Kidney capillary endothelial cell (primary cell): ENCODE results near the gene C4orf33.
"Not testable (repeated sequence)": the region's sequence is repeated elsewhere in the genome, so short reads cannot be mapped to it uniquely, and the experiment has no call there.

Experiments used
- DNase-seq: peaks from one replicate; pipeline ENCODE4 v3.0.0-alpha.2; 2018; ENCODE audit warnings: low spot score

C4orf33 gene, protein sequence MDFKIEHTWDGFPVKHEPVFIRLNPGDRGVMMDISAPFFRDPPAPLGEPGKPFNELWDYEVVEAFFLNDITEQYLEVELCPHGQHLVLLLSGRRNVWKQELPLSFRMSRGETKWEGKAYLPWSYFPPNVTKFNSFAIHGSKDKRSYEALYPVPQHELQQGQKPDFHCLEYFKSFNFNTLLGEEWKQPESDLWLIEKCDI

DNA sequence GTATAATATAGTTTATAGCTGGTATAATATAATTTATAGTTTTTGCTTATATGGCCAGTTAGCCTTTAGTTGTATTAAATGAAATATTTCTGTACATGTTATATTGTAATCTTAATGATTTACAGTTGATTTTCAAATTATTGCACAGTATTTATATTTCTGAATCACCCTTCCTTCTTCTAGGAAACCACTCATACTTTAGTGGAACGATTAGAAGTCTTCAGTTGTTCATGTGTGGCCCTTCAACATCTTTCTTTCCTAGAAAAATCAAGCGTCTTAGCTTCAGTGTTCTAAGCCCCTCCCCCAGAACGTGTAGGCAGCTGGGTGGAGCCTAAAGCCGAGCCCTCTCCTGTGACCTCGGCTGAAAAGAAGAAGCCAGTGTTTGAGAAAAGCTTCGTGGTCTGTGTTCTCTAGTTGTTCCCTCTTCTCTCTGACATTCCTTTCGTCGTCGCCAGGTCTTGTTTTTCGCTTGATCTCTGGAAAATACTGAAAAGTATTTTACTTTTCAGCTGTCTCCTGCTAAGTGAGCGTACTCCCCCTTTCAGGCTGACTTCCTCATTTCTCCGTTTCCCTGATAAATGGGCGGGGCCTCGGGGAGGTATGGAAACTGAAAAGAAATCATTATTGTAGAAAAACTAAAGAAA is at the start of gene C4orf33:
C4orf33 (plus strand) TSS at position 342 of the 644 bp plus-strand sequence. CDS start 6,459 bp downstream, outside the sequence.
- peak; percentile 42 for DNase-seq

DNA sequence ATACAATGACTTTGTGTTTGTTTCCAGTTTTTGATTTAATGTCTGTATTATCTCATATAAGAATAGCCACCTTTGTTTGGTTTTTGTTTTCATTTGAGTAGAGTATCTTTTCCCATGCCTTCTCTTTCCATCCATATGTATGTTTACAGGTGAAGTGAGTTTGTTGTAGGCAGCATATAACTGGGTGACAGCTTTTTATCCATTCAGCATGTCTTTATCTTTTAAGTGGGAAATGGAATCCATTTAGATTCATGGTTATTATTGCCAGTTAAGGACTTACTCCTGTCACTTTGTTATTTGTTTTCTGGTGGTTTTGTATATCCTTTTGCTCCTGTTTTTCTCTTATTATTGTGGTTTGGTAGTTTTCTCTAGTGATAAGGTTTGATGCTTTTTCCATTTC is 36.9 kb upstream of the C4orf33 start:
- DNase-seq: no peak

DNA sequence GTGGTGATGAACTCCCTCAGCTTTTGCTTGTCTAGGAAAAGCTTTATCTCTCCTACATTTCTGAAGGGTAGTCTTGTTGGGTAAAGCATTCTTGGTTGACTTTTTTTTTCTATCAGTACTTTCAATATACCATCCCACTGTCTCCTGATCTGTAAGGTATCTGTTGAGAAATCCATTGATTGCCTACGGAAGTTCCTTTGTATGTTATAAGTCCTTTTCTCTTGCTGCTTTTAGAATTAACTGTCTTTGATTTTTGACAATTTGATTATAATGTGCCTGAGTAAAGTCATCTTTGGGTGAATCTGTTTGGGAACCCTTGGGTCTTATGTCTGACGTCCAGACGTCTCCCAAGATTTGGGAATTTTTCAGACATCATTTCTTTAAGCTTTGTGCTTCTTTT is 33.4 kb upstream of the C4orf33 start:
- DNase-seq: no peak

DNA sequence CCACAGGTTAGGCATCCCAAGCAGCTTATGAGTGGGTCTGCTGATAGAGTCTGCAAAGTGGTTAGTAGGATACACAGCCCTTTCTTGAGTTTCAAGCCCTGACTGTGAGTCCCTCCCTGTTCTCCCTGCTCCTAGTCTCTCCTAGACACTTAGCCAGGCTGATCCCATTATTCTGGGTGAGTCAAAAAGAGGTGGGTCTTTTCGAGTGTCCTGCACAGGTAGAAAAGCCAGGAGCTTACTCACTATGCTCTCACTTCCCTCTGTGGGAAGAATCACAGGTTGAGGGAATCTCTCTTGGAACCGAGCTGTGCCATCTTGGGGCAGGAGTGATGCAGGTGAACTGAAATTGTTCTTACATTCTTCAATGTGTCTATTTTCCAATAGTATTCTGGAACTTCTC is 32.3 kb upstream of the C4orf33 start:
- no peak for DNase-seq

DNA sequence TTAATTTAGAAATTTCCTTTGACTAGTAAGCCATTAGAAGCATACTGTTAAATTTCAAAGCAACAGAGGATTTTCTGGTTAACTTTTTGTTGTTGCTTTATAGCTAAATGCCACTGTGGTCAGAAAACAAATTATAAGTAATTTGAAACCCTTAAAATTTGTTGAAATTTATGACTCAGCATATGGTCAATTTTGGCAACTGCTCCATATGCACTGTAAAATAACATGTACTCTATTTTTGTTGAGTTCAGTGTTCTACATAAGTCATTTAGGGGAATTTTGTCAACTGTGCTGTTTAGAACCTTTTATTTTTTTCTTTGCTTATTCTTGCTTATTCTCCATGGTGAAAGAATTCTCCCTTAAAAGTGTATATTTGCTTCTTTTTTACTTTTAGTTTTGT is 31.2 kb upstream of the C4orf33 start:
- no peak for DNase-seq

DNA sequence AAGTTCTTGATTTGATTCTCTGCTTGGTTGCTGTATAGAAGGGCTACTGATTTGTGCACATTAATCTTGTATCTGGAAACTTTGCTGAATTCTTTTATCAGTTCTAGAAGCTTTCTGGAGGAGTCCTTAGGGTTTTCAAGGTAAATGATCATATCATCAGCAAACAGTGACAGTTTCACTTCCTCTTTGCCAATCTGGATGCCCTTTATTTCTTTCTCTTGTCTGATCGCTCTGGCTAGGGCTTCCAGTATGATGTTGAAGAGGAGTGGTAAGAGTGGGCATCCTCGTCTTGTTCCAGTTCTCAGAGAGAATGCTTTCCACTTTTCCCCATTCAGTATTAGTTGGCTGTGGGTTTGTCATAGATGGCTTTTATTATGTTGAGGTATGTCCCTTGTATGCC is 26.4 kb upstream of the C4orf33 start:
- not testable (repeated sequence) for DNase-seq

DNA sequence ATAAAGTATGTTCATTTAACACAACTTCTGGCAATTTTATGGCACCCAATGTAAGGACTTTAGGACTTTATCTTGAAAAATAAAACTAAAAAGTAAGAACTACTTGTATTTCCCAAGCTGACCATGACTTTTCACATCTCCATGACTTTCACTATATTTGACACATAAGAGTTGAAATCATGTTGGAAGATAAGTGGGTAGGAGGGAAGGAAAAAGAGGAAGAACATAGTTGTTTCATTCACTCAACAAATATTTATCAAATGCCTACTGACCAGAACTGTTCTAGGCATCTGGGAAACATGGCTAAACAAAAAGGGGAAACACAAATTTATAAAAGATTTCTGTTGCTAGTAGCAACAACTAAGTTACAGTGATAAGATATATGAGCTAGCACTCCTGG is 18.6 kb upstream of the C4orf33 start:
- no peak for DNase-seq

DNA sequence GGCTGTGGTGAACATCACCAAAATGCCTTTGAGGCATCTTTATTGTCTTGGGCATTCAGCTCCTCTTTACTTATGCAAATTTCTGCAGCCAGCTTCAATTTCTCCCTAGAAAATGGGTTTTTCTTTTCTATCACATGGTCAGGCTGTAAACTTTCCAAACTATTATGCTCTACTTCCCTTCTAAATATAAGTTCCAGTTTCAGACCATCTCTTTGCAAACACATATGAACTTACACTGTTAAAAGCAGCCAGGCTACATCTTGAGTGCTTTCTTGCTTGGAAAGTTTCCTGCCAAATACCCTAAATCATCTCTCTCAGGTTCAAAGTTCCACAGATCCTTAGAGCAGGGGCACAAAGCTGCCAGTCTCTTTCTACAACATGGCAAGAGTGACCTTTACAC is 15.8 kb upstream of the C4orf33 start:
- no peak for DNase-seq

DNA sequence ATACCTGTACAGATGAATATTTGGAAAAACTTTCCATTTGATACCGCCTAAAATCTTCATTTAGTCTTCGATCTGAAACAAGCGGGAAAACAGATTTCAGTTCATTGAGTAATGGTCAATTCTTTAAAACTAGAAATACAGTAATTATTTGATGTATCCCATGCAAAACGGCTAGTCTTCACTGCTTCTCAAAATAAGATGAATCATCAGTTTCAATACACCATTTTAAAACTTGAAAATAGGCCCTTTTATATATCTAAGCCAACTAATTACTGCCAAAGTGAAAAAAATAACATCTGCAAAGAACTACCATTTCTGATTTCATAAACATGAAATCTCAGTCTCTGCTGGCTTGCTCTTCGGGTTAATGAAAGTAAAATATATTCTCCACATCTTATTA is 13.7 kb upstream of the C4orf33 start:
- no peak for DNase-seq

DNA sequence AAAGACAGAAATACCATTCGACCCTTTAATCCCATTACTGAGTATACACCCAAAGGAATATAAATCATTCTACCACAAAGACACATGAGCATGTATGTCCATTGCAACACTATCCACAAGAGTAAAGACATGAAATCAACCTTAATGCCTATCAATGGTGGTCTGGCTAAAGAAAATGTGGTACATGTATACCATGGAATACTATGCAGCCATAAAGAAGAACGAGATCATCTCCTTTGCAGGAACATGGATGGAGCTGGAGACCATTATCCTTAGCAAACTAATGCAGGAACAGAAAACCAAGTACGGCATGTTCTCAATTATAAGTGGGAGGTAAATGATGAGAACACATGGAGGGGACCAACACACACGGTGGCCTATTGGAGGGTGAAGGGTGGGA is 10.5 kb upstream of the C4orf33 start:
- DNase-seq: no peak

DNA sequence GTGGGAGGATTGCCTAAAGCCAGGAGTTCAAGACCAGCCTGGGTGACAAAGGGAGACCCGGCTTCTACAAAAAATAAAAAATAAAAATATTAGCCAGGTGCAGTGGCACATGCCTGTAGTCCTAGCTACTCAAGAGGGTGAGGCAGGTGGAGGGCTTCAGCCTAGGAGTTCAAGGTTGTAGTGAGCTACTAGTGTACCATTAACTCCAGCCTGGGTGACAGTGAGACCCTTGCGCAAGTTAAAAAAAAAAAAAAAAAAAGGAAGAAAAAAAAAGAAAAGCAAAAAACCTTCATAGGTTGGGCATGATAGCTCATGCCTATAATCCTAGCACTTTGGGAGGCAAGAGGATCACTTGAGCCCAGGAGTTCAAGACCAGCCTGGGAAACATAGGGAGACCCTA is 8.4 kb upstream of the C4orf33 start:
- no peak for DNase-seq

DNA sequence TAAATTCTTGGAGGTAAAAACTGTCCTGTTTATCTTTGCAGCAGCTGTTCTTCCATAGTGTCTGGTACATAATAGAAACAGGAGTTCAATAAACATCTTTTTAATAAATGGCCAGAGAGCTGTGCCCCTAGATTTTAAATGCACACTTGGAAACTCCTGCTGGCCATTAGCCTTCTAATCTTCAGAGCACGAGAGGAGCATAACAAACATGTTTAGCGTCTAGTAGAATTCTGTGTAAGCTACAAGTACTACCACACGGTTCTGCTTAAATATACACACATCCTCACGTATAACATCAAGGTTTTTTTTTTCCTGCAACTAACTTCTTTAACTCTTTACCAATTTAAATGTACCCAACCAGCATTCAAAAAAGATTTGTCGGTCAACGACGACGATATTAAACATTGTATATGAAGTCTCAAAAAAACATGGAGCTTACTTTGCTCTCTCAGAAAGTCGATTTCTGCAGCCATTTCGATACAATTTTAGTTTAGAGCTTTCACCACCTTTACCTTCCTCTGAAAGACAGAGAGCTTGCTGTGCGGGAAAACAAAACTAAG is 3.2 kb upstream of the C4orf33 start:
- peak; percentile 15 for DNase-seq

DNA sequence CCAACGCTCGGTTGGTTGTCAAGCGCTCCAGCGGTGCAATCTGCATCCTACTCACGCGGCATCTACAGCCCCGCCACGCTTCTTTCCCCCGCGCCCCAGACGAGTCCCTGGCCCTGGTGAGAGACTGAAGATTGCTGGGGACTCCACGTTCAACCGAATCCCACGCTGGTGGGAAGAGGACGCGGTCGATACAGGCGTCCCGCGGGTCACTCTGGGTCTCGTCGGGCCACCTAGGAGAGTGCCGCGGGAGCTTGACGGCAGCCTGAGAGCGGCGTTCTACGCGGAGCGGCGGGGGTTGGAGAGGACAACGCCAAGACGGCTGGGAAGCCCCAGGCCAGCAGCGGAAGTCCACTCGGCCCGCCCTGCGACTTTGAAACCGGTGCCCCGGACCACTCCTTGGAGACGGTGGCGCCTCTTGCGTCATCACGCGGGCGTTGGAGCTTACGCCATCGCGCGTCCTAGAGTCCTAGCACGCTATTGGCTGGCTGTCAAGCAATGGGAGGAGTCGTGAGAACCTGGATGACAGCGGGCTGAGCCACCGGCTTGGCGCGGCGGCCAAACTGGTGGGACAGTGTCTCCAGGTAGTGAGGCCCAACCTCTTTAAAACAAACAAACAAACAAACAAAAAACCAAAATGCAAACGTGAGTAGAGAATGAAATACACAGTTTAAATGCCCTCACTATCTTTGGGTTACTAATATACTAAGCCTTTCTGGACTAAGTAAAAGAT is 2.6 kb upstream of the C4orf33 start, which contains the start of gene SCLT1:
SCLT1 (minus strand) TSS at position 349 of the 730 bp plus-strand sequence. CDS start 436 bp downstream, outside the sequence.
- peak; percentile 96 for DNase-seq

DNA sequence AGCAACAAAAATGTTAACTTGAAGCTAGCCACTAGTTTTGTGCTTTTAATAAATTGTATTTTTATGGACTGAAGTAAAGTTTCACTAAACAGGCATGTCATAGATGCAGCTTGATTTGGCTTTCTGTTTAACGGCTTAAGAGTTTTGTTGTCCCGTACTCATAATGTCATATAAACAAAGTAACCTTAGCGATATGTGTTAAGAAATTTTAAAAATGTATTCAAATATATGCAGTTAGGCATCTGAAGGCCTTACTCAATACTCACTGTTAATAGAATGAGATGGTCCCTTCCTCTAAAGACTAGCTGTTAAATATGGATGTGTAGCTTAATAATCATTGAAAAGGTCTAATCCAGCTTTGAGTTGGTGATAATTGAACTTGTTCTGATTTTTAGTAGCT is 1.6 kb upstream of the C4orf33 start:
- no peak for DNase-seq

DNA sequence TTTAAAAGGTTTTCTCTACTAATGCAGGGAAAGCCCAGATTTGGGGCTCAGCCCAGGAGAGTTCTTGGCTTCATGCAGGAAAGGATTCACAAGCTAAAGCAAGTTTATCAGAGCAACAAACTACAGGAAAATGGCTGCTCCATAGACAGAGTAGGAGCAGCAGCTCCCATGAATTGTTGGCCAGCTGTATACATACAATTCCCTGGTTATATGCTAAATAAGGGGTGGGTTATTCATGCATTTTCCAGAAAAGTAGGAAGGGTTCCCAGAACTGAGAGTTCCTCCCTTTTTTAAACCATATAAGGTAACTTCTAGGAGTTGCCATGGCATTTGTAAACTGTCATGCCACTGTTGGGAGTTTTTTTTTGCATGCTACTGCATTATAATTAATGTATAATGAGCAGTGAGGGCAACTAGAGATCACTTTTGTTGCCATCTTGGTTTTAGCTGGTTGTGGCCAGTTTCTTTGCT is 2.6 kb downstream of the C4orf33 start:
- DNase-seq: no peak

DNA sequence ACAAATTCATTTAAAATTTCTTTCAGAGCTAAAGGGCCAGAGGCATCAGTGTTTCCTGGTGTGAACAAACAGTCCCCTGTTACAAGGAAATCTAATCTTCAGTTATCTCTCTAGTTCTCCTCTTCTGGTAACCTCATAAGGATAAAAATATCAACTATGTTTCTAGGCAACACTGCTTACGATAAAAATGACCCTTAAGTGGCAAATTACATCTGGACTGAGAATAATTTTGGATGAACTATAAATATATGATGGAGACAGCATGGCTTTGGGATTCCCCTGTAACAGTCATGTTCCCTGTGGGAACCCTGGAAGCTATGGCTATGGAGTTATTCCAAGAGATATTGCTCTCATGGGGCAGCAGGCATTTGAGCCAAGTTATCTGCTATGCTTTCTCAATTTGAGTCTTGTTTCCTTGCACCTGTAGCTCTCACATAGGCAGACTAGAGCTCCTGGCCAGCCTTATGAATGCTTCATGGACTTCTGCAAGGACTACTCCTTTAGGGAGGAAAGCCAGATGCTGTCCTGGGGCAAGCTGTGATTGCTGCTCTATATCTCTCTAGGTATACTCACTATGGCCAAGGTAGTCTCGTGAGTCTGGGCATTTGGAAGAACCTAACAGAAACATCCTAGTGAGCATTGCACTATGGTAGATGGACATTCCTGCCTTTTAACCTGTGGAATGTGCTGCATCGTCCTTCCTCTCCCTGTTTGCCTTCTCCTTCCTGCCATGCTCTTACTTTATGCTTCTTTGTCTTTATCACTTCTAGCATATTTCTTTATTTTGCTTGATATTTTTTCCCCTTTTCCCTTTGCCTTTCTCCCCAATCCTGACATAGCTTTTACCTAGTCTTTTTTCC is 14.2 kb downstream of the C4orf33 start:
- no peak for DNase-seq

DNA sequence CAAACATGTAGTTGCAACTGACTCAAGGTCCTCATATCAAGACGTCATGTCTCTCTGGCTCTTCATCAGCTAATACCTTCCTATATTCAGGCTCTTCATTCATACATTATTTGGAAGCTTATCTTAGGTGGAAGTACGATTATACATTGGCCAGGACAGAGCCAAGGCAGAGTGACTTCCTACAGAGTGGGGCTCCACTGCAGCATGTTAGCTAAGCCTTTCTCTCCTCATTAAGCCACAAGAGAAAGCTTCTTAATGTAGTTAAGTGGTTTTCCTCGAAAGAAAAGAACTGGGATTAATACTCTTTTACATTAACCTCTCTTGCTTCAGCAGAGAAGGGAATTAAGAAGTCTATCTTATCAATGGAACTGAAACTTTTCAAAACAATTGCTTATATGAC is 15.0 kb downstream of the C4orf33 start:
- DNase-seq: no peak

DNA sequence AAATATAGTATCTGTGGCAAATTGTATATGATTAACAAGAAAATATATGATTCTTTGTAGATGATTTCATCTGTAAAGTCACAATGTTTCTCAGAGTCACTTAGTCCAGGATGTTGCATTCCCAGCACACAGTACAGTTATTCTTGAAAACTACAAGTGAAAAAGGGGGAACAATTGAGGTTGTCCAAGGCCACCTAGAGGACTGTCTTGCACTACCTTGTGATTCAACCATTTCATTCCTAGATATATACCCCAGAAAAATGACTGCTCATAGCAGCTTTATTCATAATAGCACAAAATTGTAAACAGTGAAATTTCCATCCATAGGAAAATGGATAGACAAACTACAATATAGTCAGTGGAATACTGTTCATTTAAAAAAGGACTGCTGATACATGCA is 16.0 kb downstream of the C4orf33 start:
- no peak for DNase-seq

DNA sequence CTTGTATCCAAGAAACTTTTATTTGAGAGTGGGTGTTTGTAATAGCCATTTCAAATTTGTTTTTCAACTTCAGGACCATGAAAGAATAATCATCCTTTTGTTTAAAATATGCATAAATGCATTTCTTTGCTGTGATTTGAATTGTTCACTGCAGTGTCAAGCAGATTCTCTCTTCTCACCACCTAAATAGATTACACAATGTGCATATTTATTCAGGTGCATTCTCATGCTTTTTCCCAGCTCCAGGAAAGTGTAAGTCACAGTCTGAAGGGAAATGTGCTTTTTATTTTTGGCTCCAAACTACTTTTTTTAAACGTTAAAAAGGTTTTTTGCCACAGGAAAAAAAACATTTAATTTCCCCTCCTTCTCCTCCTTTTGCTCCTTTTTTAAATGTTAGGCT is 17.5 kb downstream of the C4orf33 start:
- DNase-seq: no peak

DNA sequence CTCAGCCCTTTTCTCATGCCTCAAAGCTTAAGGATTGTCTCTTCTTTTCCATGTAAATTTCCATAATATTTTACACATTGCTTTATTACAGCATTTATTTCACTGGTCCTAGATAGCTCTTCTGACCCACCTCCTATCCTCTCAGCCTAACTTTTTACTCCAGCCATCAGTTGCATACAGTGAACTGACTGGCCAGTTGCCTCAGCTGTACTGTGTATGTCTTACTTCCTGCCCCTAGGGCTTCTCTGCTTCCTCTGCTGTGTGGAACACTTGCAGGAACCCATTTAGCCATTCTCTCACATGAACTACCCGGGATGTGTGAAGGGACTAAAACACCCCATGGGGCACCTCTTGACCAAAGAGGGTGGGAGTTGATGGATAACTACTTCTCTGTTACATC is 18.0 kb downstream of the C4orf33 start:
- DNase-seq: no peak

DNA sequence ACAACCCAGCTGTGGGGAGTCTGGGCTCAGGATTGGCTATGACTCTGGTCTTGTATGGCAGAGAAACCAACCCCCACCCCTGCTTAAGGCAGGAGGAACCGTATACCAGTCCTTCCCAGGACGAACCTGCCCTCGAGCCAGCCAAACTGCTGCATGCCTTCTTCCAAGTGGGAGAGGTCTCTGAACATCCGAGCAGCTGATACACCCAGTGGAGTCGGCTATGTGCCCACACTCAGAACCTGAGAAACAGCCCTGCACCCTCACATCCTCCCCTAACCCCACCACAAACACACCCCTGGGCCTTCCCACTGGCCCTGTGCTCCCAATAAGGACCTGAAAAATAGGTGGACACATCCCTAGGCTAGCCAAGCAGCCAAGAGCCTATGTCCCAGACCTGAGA is 21.8 kb downstream of the C4orf33 start:
- DNase-seq: no peak

DNA sequence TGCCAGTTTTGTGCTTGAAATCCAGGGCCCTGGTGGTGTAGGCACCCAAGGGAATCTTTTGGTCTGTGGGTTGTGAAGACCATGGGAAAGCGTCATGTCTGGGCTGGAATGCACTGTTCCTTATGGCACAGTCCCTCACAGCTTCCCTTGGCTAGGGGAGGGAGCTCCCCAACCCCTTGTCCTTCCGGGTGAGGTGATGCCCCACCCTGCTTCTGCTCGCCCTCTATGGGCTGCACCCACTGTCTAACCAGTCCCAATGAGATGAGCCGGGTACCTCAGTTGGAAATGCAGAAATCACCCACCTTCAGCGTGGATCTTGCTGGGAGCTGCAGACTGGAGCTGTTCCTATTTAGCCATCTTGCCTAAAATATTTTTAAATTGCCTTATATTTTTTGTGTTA is 30.7 kb downstream of the C4orf33 start:
- DNase-seq: not testable (repeated sequence)
